Astrocyte (in vitro differentiated cells and primary cell): ENCODE results near the gene KCTD12. TPM values are rescaled to one million over a fixed set of nuclear protein-coding genes. Genes with fewer than 3 reads are reported as not detected.

Experiments used
- DNase-seq: peaks from one replicate; pipeline ENCODE4 v3.0.0-alpha.2; 2010; ENCODE audit warnings: low read depth
- FAIRE-seq: peaks from 2 replicates; lab custom pipeline; 2011; peaks lifted over from hg19 to GRCh38; lab: Jason Lieb, UNC
- H2AFZ ChIP-seq: 2 replicates; pipeline ENCODE4 v1.6.0; 2012; ENCODE audit warnings: low read depth, low read length, inconsistent platforms
- H3K27ac ChIP-seq: 2 replicates; pipeline ENCODE4 v1.5.1; 2011; ENCODE audit warnings: low read depth, low read length, inconsistent platforms
- H3K27me3 ChIP-seq: 2 replicates; pipeline ENCODE4 v1.6.0; 2011; ENCODE audit warnings: low read length, inconsistent platforms; ENCODE audit not compliant: insufficient read depth
- H3K36me3 ChIP-seq: 2 replicates; pipeline ENCODE4 v1.5.1; 2011; ENCODE audit warnings: low read length, inconsistent platforms; ENCODE audit not compliant: insufficient read depth
- H3K4me1 ChIP-seq: 2 replicates; pipeline ENCODE4 v1.5.1; 2011; ENCODE audit warnings: low read length, inconsistent platforms; ENCODE audit not compliant: insufficient read depth
- H3K4me2 ChIP-seq: 2 replicates; pipeline ENCODE4 v1.6.0; 2012; ENCODE audit warnings: low read length, inconsistent platforms
- H3K4me3 ChIP-seq: 2 replicates; pipeline ENCODE4 v1.5.1; 2011; ENCODE audit warnings: low read depth, mild to moderate bottlenecking, low read length, inconsistent platforms; ENCODE audit not compliant: insufficient read depth
- H3K79me2 ChIP-seq: 2 replicates; pipeline ENCODE4 v1.6.0; 2012; ENCODE audit warnings: mild to moderate bottlenecking, low read length, inconsistent platforms; ENCODE audit not compliant: insufficient read depth
- H3K9ac ChIP-seq: 2 replicates; pipeline ENCODE4 v1.6.0; 2012; ENCODE audit warnings: mild to moderate bottlenecking, low read length, inconsistent platforms
- H3K9me3 ChIP-seq: 2 replicates; pipeline ENCODE4 v1.5.1; 2012; ENCODE audit warnings: low read depth, mild to moderate bottlenecking, low read length, inconsistent platforms; ENCODE audit not compliant: insufficient read depth
- H4K20me1 ChIP-seq: 2 replicates; pipeline ENCODE4 v1.6.0; 2012; ENCODE audit warnings: low read length, inconsistent platforms; ENCODE audit not compliant: insufficient read depth
- H3K27ac Mint-ChIP-seq: one replicate; pipeline ENCODE4 v1.8.0; 2021; ENCODE audit warnings: mild to moderate bottlenecking, mixed read lengths; ENCODE audit not compliant: unreplicated experiment
- H3K27me3 Mint-ChIP-seq: one replicate; pipeline ENCODE4 v1.8.0; 2021; ENCODE audit warnings: low read depth, mixed read lengths; ENCODE audit not compliant: unreplicated experiment
- H3K36me3 Mint-ChIP-seq: one replicate; pipeline ENCODE4 v1.8.0; 2021; ENCODE audit warnings: low read depth, mixed read lengths; ENCODE audit not compliant: unreplicated experiment
- H3K4me1 Mint-ChIP-seq: one replicate; pipeline ENCODE4 v1.8.0; 2021; ENCODE audit warnings: low read depth, mixed read lengths; ENCODE audit not compliant: unreplicated experiment
- H3K4me3 Mint-ChIP-seq: one replicate; pipeline ENCODE4 v1.8.0; 2021; ENCODE audit warnings: mild to moderate bottlenecking, moderate library complexity, mixed read lengths; ENCODE audit not compliant: unreplicated experiment
- H3K9me3 Mint-ChIP-seq: one replicate; pipeline ENCODE4 v1.8.0; 2021; ENCODE audit warnings: mild to moderate bottlenecking, mixed read lengths; ENCODE audit not compliant: unreplicated experiment
- CTCF ChIP-seq: IDR thresholded peaks from 2 replicates; pipeline ENCODE4 v1.5.1; 2011; ENCODE audit warnings: low read depth, mild to moderate bottlenecking, inconsistent platforms, low read length, moderate library complexity; ENCODE audit not compliant: insufficient read depth
- EZH2 ChIP-seq: IDR thresholded peaks from 2 replicates; pipeline ENCODE4 v1.6.1; 2012; ENCODE audit warnings: mild to moderate bottlenecking, low read length, inconsistent platforms; ENCODE audit not compliant: insufficient read depth
- total RNA-seq: library from RNA; stranded (reverse); gene quantifications from 2 replicates; pipeline ENCODE4 v1.2.1, GENCODE V29; 2021

KCTD12 gene
- total RNA-seq, 1 donor from 2014 or later, result 13.7 TPM

- Histone ChIP-seq H3K9ac (no peak overlapping the region), H3K79me2 (no peaks in the 10 kb centered on the region), H3K27me3 (no peaks in the 10 kb centered on the region), H2AFZ (no peak overlapping the region), H3K4me2 (no peak overlapping the region), H3K4me3 (no peak overlapping the region), H3K4me1 (peaks cover 19% of the 10 kb centered on the region), H3K9me3 (no peaks in the 10 kb centered on the region), H3K36me3 (no peaks in the 10 kb centered on the region), H3K27ac (no peak overlapping the region), H4K20me1 (no peaks in the 10 kb centered on the region)
- DNase-seq, result no peak
- Mint-ChIP-seq H3K27ac (no peak overlapping the region), H3K9me3 (no peaks in the 10 kb centered on the region), H3K4me1 (peaks cover 20% of the 10 kb centered on the region), H3K4me3 (no peak overlapping the region), H3K36me3 (no peaks in the 10 kb centered on the region), H3K27me3 (no peaks in the 10 kb centered on the region)
- FAIRE-seq, result no peak
- TF ChIP-seq CTCF (no peak), EZH2 (no peak)
These were observed 34.2 kb downstream of the KCTD12 start for GRCh38 chr13:76851961-76852360.

- H3K4me3 Mint-ChIP-seq, result no peak overlapping the region
- peaks cover 17% of the 10 kb centered on the region for H3K4me1 Mint-ChIP-seq
- H3K9me3 ChIP-seq, result no peaks in the 10 kb centered on the region
- no peaks in the 10 kb centered on the region for H3K27me3 ChIP-seq
- no peak overlapping the region for H3K4me3 ChIP-seq
- no peak overlapping the region for H3K9ac ChIP-seq
- FAIRE-seq, result no peak
- no peaks in the 10 kb centered on the region for H4K20me1 ChIP-seq
- no peak overlapping the region for H3K4me2 ChIP-seq
- H3K36me3 ChIP-seq, result no peaks in the 10 kb centered on the region
- no peak overlapping the region for H3K27ac ChIP-seq
- H3K9me3 Mint-ChIP-seq, result no peaks in the 10 kb centered on the region
- no peaks in the 10 kb centered on the region for H3K36me3 Mint-ChIP-seq
- H3K79me2 ChIP-seq, result no peaks in the 10 kb centered on the region
- no peak overlapping the region for H2AFZ ChIP-seq
- no peaks in the 10 kb centered on the region for H3K27me3 Mint-ChIP-seq
- peaks cover 14% of the 10 kb centered on the region for H3K4me1 ChIP-seq
- no peak for TF ChIP-seq EZH2
- TF ChIP-seq CTCF, result no peak
- H3K27ac Mint-ChIP-seq, result no peak overlapping the region
- DNase-seq, result no peak
These were observed 36.7 kb downstream of the KCTD12 start for GRCh38 chr13:76849493-76849892.

- Mint-ChIP-seq H3K36me3 (no peaks in the 10 kb centered on the region), H3K4me1 (peaks cover 10% of the 10 kb centered on the region), H3K9me3 (no peaks in the 10 kb centered on the region), H3K27me3 (no peaks in the 10 kb centered on the region), H3K4me3 (no peak overlapping the region), H3K27ac (no peak overlapping the region)
- H2AFZ ChIP-seq, result no peak overlapping the region
- H3K9me3 ChIP-seq, result no peaks in the 10 kb centered on the region
- DNase-seq (no peak), FAIRE-seq (no peak)
- no peaks in the 10 kb centered on the region for H4K20me1 ChIP-seq
- H3K4me1 ChIP-seq, result peaks cover 12% of the 10 kb centered on the region
- no peaks in the 10 kb centered on the region for H3K79me2 ChIP-seq
- H3K27me3 ChIP-seq, result no peaks in the 10 kb centered on the region
- TF ChIP-seq CTCF, result no peak
- no peak overlapping the region for H3K4me2 ChIP-seq
- H3K9ac ChIP-seq, result no peak overlapping the region
- no peaks in the 10 kb centered on the region for H3K36me3 ChIP-seq
- no peak overlapping the region for H3K4me3 ChIP-seq
- no peak overlapping the region for H3K27ac ChIP-seq
These were observed 37.6 kb downstream of the KCTD12 start for GRCh38 chr13:76848596-76848995.
